IMR-90 (cell line): Measurements from ENCODE around the gene ARID4B. TPM values are rescaled to one million over a fixed set of nuclear protein-coding genes. Genes with fewer than 3 reads are reported as not detected.

Experiments
- ATAC-seq: fragments of 200-7000 bp; cut with Tn5 transposase; 2 replicates; pipeline ENCODE4 v1.9.1; 2020; ENCODE audit warnings: low read depth, mild to moderate bottlenecking, moderate library complexity
- BruUV-seq: library from RNA; stranded (reverse); fragments of 400-500 nt; replicated peaks from 2 replicates; lab custom pipeline; 2021; lab: Mats Ljungman, UMichigan
- CTCF ChIA-PET: fragments of 300-600 bp; formaldehyde crosslinking; extraction: SDS; loops from one replicate; lab custom pipeline; 2021; ENCODE audit warnings: antibody characterized with exemption; lab: Yijun Ruan, JAX
- POLR2A ChIA-PET: fragments of 300-600 bp; sonication (Branson Sonifier 250); formaldehyde crosslinking; loops from one replicate; lab custom pipeline; 2022; ENCODE audit warnings: antibody characterized with exemption; ENCODE audit not compliant: unreplicated experiment; lab: Charles Lee
- DNase-seq: peaks from one replicate; pipeline ENCODE4 v3.0.0; 2013
- H2AFZ ChIP-seq: replicated peaks from 2 replicates; pipeline ENCODE3; 2013; ENCODE audit warnings: low read length, mild to moderate bottlenecking; ENCODE audit not compliant: poor library complexity
- H2AK5ac ChIP-seq: 2 replicates; pipeline ENCODE4 v1.6.1; 2013; ENCODE audit warnings: low read depth, low read length, inconsistent platforms
- H2AK9ac ChIP-seq: replicated peaks from 2 replicates; pipeline ENCODE3; 2013; ENCODE audit warnings: mild to moderate bottlenecking, low read depth, low read length, moderate library complexity; ENCODE audit not compliant: poor library complexity
- H2BK120ac ChIP-seq: 2 replicates; pipeline ENCODE4 v1.6.1; 2013; ENCODE audit warnings: low read depth, low read length, inconsistent platforms
- H2BK15ac ChIP-seq: 3 replicates; pipeline ENCODE4 v1.6.1; 2013; ENCODE audit warnings: low read depth, low read length, inconsistent platforms
- H2BK20ac ChIP-seq: 2 replicates; pipeline ENCODE4 v1.6.1; 2013; ENCODE audit warnings: low read depth, mild to moderate bottlenecking, inconsistent platforms, low read length, moderate library complexity
- H2BK5ac ChIP-seq: 2 replicates; pipeline ENCODE4 v1.6.1; 2013; ENCODE audit warnings: mild to moderate bottlenecking, low read depth, low read length, inconsistent platforms; ENCODE audit not compliant: poor library complexity, severe bottlenecking
- H3K14ac ChIP-seq: replicated peaks from 2 replicates; pipeline ENCODE4 v1.6.1; 2013; ENCODE audit warnings: low read depth, low read length, inconsistent platforms
- H3K18ac ChIP-seq: 2 replicates; pipeline ENCODE4 v1.6.1; 2013; ENCODE audit warnings: low read depth, low read length, control low read depth
- H3K23ac ChIP-seq: 2 replicates; pipeline ENCODE4 v1.6.1; 2013; ENCODE audit warnings: low read depth, low read length, inconsistent platforms
- H3K27ac ChIP-seq: 2 replicates; pipeline ENCODE4 v1.5.1; 2013; ENCODE audit warnings: mild to moderate bottlenecking, control low read depth, low read length; ENCODE audit not compliant: insufficient read depth
- H3K27me3 ChIP-seq: 2 replicates; pipeline ENCODE4 v1.6.1; 2013; ENCODE audit warnings: low read length; ENCODE audit not compliant: control insufficient read depth, insufficient read depth
- H3K36me3 ChIP-seq: 2 replicates; pipeline ENCODE4 v1.6.1; 2013; ENCODE audit warnings: low read length, mixed read lengths; ENCODE audit not compliant: control insufficient read depth, insufficient read depth
- H3K4ac ChIP-seq: 2 replicates; pipeline ENCODE4 v1.6.1; 2013; ENCODE audit warnings: low read depth, low read length, inconsistent platforms
- H3K4me1 ChIP-seq: 2 replicates; pipeline ENCODE4 v1.6.1; 2013; ENCODE audit warnings: low read length, mixed read lengths; ENCODE audit not compliant: control insufficient read depth, insufficient read depth
- H3K4me2 ChIP-seq: 2 replicates; pipeline ENCODE4 v1.6.1; 2013; ENCODE audit warnings: low read depth, mild to moderate bottlenecking, control low read depth, low read length, moderate library complexity
- H3K4me3 ChIP-seq: 2 replicates; pipeline ENCODE4 v1.5.1; 2013; ENCODE audit warnings: low read depth, mild to moderate bottlenecking, control low read depth, low read length, moderate library complexity; ENCODE audit not compliant: insufficient read depth
- H3K56ac ChIP-seq: 2 replicates; pipeline ENCODE4 v1.6.1; 2013; ENCODE audit warnings: low read length, inconsistent platforms; ENCODE audit not compliant: insufficient read depth; ENCODE audit errors: extremely low read depth
- H3K79me1 ChIP-seq, 2 experiments: 2 replicates each; pipeline ENCODE4 v1.6.1; 2013; ENCODE audit warnings: low read length in 2 of 2, inconsistent platforms in 1 of 2, low read depth in 1 of 2
- H3K9ac ChIP-seq: 2 replicates; pipeline ENCODE4 v1.6.1; 2013; ENCODE audit warnings: low read depth, low read length, control low read depth
- H3K9me1 ChIP-seq: 2 replicates; pipeline ENCODE4 v1.6.1; 2013; ENCODE audit warnings: low read length, inconsistent platforms; ENCODE audit not compliant: insufficient read depth
- H3K9me3 ChIP-seq: 2 replicates; pipeline ENCODE4 v1.6.1; 2013; ENCODE audit warnings: low read length; ENCODE audit not compliant: control insufficient read depth, insufficient read depth
- H4K20me1 ChIP-seq: 2 replicates; pipeline ENCODE4 v1.6.1; 2013; ENCODE audit warnings: low read length, inconsistent platforms; ENCODE audit not compliant: insufficient read depth
- H4K5ac ChIP-seq: 2 replicates; pipeline ENCODE4 v1.6.1; 2013; ENCODE audit warnings: mild to moderate bottlenecking, low read depth, low read length, control low read depth
- H4K8ac ChIP-seq, 2 experiments: 2 replicates each; pipeline ENCODE4 v1.6.1; 2013; ENCODE audit warnings: low read depth in 2 of 2, low read length in 2 of 2, control low read depth in 1 of 2, inconsistent platforms in 1 of 2
- H4K91ac ChIP-seq: 2 replicates; pipeline ENCODE4 v1.6.1; 2013; ENCODE audit warnings: low read depth, low read length, inconsistent platforms; ENCODE audit not compliant: insufficient read depth
- CHD1 ChIP-seq: IDR thresholded peaks from 2 replicates; pipeline ENCODE4 v1.6.1; 2012; ENCODE audit warnings: low read depth, low read length, improper control_type of control experiment
- ELK1 ChIP-seq: fragments of 150-350 bp; IDR thresholded peaks from 2 replicates; pipeline ENCODE4 v1.6.1; 2016; ENCODE audit warnings: low read depth, mild to moderate bottlenecking, low read length, moderate library complexity, borderline replicate concordance
- MAFK ChIP-seq: IDR thresholded peaks from 2 replicates; pipeline ENCODE4 v1.6.1; 2012; ENCODE audit warnings: low read depth, low read length, improper control_type of control experiment
- MAZ ChIP-seq: IDR thresholded peaks from 2 replicates; pipeline ENCODE4 v1.6.1; 2012; ENCODE audit warnings: low read depth, mild to moderate bottlenecking, low read length, improper control_type of control experiment, moderate library complexity, borderline replicate concordance
- MXI1 ChIP-seq: IDR thresholded peaks from 2 replicates; pipeline ENCODE4 v1.6.1; 2012; ENCODE audit warnings: low read depth, mild to moderate bottlenecking, low read length, moderate library complexity, borderline replicate concordance
- NFE2L2 ChIP-seq: fragments of 150-350 bp; IDR thresholded peaks from 2 replicates; pipeline ENCODE4 v1.6.1; 2016; ENCODE audit warnings: low read depth, mild to moderate bottlenecking, low read length
- RCOR1 ChIP-seq: IDR thresholded peaks from 2 replicates; pipeline ENCODE4 v1.6.1; 2012; ENCODE audit warnings: mild to moderate bottlenecking, low read length, improper control_type of control experiment; ENCODE audit not compliant: insufficient replicate concordance
- RFX5 ChIP-seq: IDR thresholded peaks from 2 replicates; pipeline ENCODE4 v1.8.0; 2012; ENCODE audit warnings: low read depth, mild to moderate bottlenecking, low read length, moderate library complexity
- USF2 ChIP-seq: fragments of 150-350 bp; IDR thresholded peaks from 2 replicates; pipeline ENCODE4 v1.6.1; 2017; ENCODE audit warnings: mild to moderate bottlenecking, antibody characterized with exemption, low read length, low read depth
- dilution Hi-C: fragments of 300-500 bp; cut with HindIII; formaldehyde crosslinking; loops from one replicate; pipeline ENCODE4 v1.14.3; 2018; ENCODE audit warnings: low sequenced_read_pairs; ENCODE audit not compliant: unreplicated experiment
- in situ Hi-C: fragments of 300-500 bp; cut with MboI; formaldehyde crosslinking; loops from 3 replicates; pipeline ENCODE4 v1.14.3; 2019; ENCODE audit warnings: low sequenced_read_pairs, inconsistent platforms, mixed read lengths
- intact Hi-C: fragments of 100-400 bp; cut with micrococcal nuclease; formaldehyde crosslinking; loops from 2 replicates; pipeline ENCODE4 v1.10.0; 2022
- polyA plus RNA-seq, 3 experiments: library from polyadenylated mRNA; depleted of rRNA; stranded (reverse); fragments of >200 nt; gene quantifications; 2 replicates each; pipeline ENCODE4 v1.2.3, GENCODE V29; 2012; ENCODE audit warnings: low replicate concordance in 1 of 3
- total RNA-seq: library from RNA; depleted of rRNA; stranded (reverse); fragments of >200 nt; gene quantifications from 2 replicates; pipeline ENCODE4 v1.2.3, GENCODE V29; 2012

Gene ARID4B
- total and polyA plus RNA-seq, 2 of the 4 experiments (the other 2 are of a cell fraction) = 8.5 to 16.0 TPM

GRCh38 chr1:235240960-235241359 is 87.0 kb downstream of the ARID4B start:
- Histone ChIP-seq H3K4me1 (peaks cover 2% of the 10 kb centered on the region; the same call in 1 of the 2 replicates), H4K5ac (no peak overlapping the region), H3K4ac (no peak overlapping the region), H3K9me1 (no peaks in the 10 kb centered on the region), H3K9ac (no peak overlapping the region), H3K14ac (no peak overlapping the region), H3K18ac (no peak overlapping the region), H2BK120ac (no peak overlapping the region), H2BK20ac (no peak overlapping the region), H4K91ac (no peak overlapping the region), H4K8ac (no peak overlapping the region), H2BK15ac (no peak overlapping the region), H4K20me1 (no peaks in the 10 kb centered on the region; the same call in 1 of the 2 replicates), H2AFZ (no peak overlapping the region), H3K27me3 (no peaks in the 10 kb centered on the region), H3K4me3 (no peak overlapping the region), H3K36me3 (peaks cover 12% of the 10 kb centered on the region), H2AK5ac (no peak overlapping the region), H3K79me1 (peaks cover 6 to 10% of the 10 kb centered on the region in 2 experiments), H3K4me2 (no peak overlapping the region), H2BK5ac (no peak overlapping the region), H3K9me3 (no peaks in the 10 kb centered on the region), H2AK9ac (no peak overlapping the region), H3K23ac (no peak overlapping the region), H3K56ac (no peak overlapping the region), H3K27ac (no peak overlapping the region)
- no TSS peak for BruUV-seq
- ATAC-seq (no peak), DNase-seq (no peak)
- ChIA-PET POLR2A (no interaction called here), CTCF (no interaction called here)
- dilution Hi-C loops = no loop called here
- in situ Hi-C loops = no loop called here
- intact Hi-C loops = no loop called here
- no peak for TF ChIP-seq MAZ
- TF ChIP-seq MAFK = no peak
- TF ChIP-seq MXI1 = no peak
- no peak for TF ChIP-seq CHD1
- TF ChIP-seq ELK1 = no peak
- TF ChIP-seq RFX5 = no peak
- no peak for TF ChIP-seq NFE2L2
- TF ChIP-seq RCOR1 = no peak
- no peak for TF ChIP-seq USF2
